Keratinocyte (primary cell): ENCODE measurements around the gene SMIM26.

Experiments
- CTCF ChIP-seq, 3 experiments: IDR thresholded peaks in 1 of 3; conservative IDR thresholded peaks in 1 of 3; optimal IDR thresholded peaks in 1 of 3; 2 replicates in 2 of 3; 3 replicates in 1 of 3; pipeline versions ENCODE3 to v1.5.1; 2011; ENCODE audit warnings: low read length in 3 of 3, mild to moderate bottlenecking in 3 of 3, moderate library complexity in 2 of 3, control low read depth in 1 of 3, inconsistent platforms in 1 of 3; ENCODE audit not compliant: insufficient read depth in 2 of 3; ENCODE audit errors: extremely low read depth in 1 of 3
- EZH2 ChIP-seq: IDR thresholded peaks from one replicate; pipeline ENCODE4 v1.6.1; 2012; ENCODE audit warnings: inconsistent platforms, mild to moderate bottlenecking, low read length, moderate library complexity

GRCh38 chr20:18533978-18534644 is 33.1 kb upstream of the SMIM26 start:
- TF ChIP-seq CTCF (optimal IDR thresholded peaks at IDR 0.05 in 1 of 3, IDR thresholded peaks at IDR 0.05 in 1 of 3, conservative IDR thresholded peaks at IDR 0.05 in 1 of 3; ENCODE audit: extremely low read depth in 1 of 3, insufficient read depth in 2 of 3, low read length in 3 of 3) (no peak), EZH2 (no peak)
